ENCODE measurements around the gene CHCHD10.

Gene CHCHD10

GRCh38 chr22:23751441-23751996, 16.3 kb downstream of the CHCHD10 start:
- no peaks in the 10 kb centered on the region for H3K9me3 ChIP-seq (ENCODE audit: low read depth, low read length)
- H3K27ac ChIP-seq = peak overlapping the region; percentile 77; the same call in 1 of the 2 replicates
- no peak for DNase-seq (ENCODE audit: low read depth, low spot score)
- H3K36me3 ChIP-seq (ENCODE audit: insufficient read depth, low read length) = no peaks in the 10 kb centered on the region
- TF ChIP-seq POLR2AphosphoS5 (IDR thresholded peaks at IDR 0.05; ENCODE audit: borderline replicate concordance, low read depth, low read length) (no peak), EZH2 (IDR thresholded peaks at IDR 0.05) (no peak), FOXP2 (optimal IDR thresholded peaks at IDR 0.05; ENCODE audit: control extremely low read depth, extremely low read length, insufficient read depth) (no peak)
- peak overlapping the region; percentile 97 for H3K4me3 ChIP-seq
- H3K9ac ChIP-seq (ENCODE audit: insufficient read length) = peak overlapping the region; percentile 90

GRCh38 chr22:23750714-23751440, 16.9 kb downstream of the CHCHD10 start, which contains the start of gene ZNF70:
ZNF70 (minus strand) TSS chr22:23751112; CDS start chr22:23745140, 5,972 bp downstream.
- no peak for DNase-seq (ENCODE audit: low read depth, low spot score)
- Histone ChIP-seq H3K4me3 (peak within 1 kb of the TSS; percentile 97), H3K27ac (peak within 1 kb of the TSS; percentile 77; the same call in 1 of the 2 replicates), H3K9me3 (ENCODE audit: low read depth, low read length) (no peaks in the 10 kb centered on the region), H3K9ac (ENCODE audit: insufficient read length) (peak within 1 kb of the TSS; percentile 90), H3K36me3 (ENCODE audit: insufficient read depth, low read length) (no peaks in the 10 kb centered on the region; the same call in 1 of the 2 replicates)
- TF ChIP-seq POLR2AphosphoS5 (IDR thresholded peaks at IDR 0.05; ENCODE audit: borderline replicate concordance, low read depth, low read length) (peak; percentile 68), EZH2 (IDR thresholded peaks at IDR 0.05) (no peak)

DNA sequence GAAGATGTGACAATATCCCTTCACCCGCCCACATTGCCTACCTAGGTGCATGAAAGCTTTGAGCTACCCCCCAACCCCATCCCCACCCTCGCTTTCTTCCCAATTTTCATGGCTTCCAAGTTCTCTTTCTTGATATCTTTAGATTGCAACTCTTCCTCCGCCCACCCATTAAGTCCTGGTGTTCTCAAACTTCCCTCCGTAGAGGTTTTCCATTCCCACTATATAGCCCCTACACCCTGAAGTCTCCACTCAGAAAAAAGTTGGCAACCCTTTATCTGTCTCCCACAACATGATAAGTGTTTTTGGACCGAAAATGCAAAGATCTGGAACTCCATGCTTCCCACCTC, 17.4 kb downstream of the CHCHD10 start:
- H3K4me3 ChIP-seq = peak overlapping the region; percentile 97
- no peaks in the 10 kb centered on the region for H3K9me3 ChIP-seq (ENCODE audit: low read depth, low read length)
- DNase-seq (ENCODE audit: low read depth, low spot score) = no peak
- 0 out of 2 replicates have a peak overlapping the region, but pooled peaks have one; percentile 6 for H3K27ac ChIP-seq
- peak overlapping the region; percentile 89 for H3K9ac ChIP-seq (ENCODE audit: insufficient read length)
- H3K36me3 ChIP-seq (ENCODE audit: insufficient read depth, low read length) = peaks cover 2% of the 10 kb centered on the region; the same call in 1 of the 2 replicates
- TF ChIP-seq POLR2AphosphoS5 (IDR thresholded peaks at IDR 0.05; ENCODE audit: borderline replicate concordance, low read depth, low read length) (no peak), FOXP2 (optimal IDR thresholded peaks at IDR 0.05; ENCODE audit: control extremely low read depth, extremely low read length, insufficient read depth) (no peak), EZH2 (IDR thresholded peaks at IDR 0.05) (no peak)

DNA sequence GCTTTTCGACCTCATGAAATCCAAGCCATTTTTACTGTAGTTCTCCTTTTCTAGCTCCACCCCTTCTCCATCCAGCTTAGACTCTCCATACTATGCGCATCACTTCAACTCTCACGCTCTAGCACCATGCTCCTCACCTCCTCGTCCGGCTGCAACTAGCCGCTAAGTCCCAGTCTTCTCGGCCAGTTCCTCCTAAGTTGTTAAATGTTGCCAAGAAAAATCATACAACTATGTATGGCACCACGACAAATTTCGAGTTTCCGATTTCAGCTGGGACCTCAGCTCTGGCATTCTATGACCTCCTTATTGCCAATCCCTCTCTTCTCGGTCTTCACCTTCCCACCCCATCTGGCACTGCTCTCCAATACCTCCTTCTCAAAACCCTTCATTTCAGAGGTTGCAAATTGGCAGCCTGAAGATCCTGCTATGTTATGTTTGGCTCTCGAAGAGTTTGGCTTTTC, 17.9 kb downstream of the CHCHD10 start:
- H3K27ac ChIP-seq = no peak overlapping the region
- peak overlapping the region; percentile 97 for H3K4me3 ChIP-seq
- no peak for DNase-seq (ENCODE audit: low read depth, low spot score)
- H3K36me3 ChIP-seq (ENCODE audit: insufficient read depth, low read length) = peaks cover 7% of the 10 kb centered on the region; the same call in 1 of the 2 replicates
- TF ChIP-seq EZH2 (IDR thresholded peaks at IDR 0.05) (no peak), POLR2AphosphoS5 (IDR thresholded peaks at IDR 0.05; ENCODE audit: borderline replicate concordance, low read depth, low read length) (no peak), FOXP2 (optimal IDR thresholded peaks at IDR 0.05; ENCODE audit: control extremely low read depth, extremely low read length, insufficient read depth) (no peak)
- no peaks in the 10 kb centered on the region for H3K9me3 ChIP-seq (ENCODE audit: low read depth, low read length)
- H3K9ac ChIP-seq (ENCODE audit: insufficient read length) = peak overlapping the region; percentile 89

GRCh38 chr22:23745791-23746190, 22.0 kb downstream of the CHCHD10 start:
- TF ChIP-seq POLR2AphosphoS5 (IDR thresholded peaks at IDR 0.05; ENCODE audit: borderline replicate concordance, low read depth, low read length) = no peak
- no peak for TF ChIP-seq EZH2 (IDR thresholded peaks at IDR 0.05)
- TF ChIP-seq FOXP2 (optimal IDR thresholded peaks at IDR 0.05; ENCODE audit: control extremely low read depth, extremely low read length, insufficient read depth) = no peak
- Histone ChIP-seq H3K36me3 (ENCODE audit: insufficient read depth, low read length) (peaks cover 27% of the 10 kb centered on the region; the same call in 1 of the 2 replicates), H3K9me3 (ENCODE audit: low read depth, low read length) (no peaks in the 10 kb centered on the region), H3K4me3 (no peak overlapping the region), H3K27ac (no peak overlapping the region), H3K9ac (ENCODE audit: insufficient read length) (no peak overlapping the region)
- no peak for DNase-seq (ENCODE audit: low read depth, low spot score)

DNA sequence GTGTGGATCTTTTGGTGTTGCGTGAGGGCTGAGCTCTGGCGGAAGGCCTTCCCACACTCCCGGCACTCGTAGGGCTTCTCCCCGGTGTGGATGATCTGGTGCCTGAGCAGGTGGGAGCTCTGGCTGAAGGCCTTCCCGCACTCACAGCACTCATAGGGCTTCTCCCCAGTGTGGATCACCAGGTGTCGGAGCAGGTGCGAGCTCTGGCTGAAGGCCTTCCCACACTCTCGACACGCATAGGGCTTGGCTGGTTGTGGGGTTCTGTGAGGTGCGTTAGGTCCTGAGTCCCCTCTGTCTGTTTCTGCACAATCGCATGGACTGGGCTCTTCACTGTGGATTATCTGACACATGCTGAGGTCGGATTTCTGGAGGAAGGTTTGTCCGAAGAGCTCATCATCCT, 23.3 kb downstream of the CHCHD10 start:
- peaks cover 27% of the 10 kb centered on the region; the same call in 1 of the 2 replicates for H3K36me3 ChIP-seq (ENCODE audit: insufficient read depth, low read length)
- TF ChIP-seq POLR2AphosphoS5 (IDR thresholded peaks at IDR 0.05; ENCODE audit: borderline replicate concordance, low read depth, low read length) (no peak), EZH2 (IDR thresholded peaks at IDR 0.05) (no peak), FOXP2 (optimal IDR thresholded peaks at IDR 0.05; ENCODE audit: control extremely low read depth, extremely low read length, insufficient read depth) (no peak)

DNA sequence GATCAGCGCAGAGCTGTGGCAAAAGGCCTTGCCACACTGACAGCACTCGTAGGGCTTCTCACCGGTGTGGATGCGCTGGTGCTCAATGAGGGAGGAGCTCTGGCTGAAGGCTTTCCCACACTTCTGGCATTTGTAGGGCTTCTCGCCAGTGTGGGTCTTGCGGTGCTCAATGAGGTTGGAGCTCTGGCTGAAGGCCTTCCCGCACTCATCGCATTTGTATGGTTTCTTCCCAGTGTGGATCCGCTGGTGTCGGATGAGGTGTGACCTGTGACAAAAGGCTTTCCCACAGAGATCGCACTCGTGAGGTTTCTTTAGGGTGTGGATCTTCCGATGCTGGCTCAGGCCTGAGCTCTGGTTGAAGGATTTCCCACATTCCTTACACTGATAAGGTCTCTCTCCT, 23.8 kb downstream of the CHCHD10 start:
- Histone ChIP-seq H3K4me3 (no peak overlapping the region), H3K36me3 (ENCODE audit: insufficient read depth, low read length) (peaks cover 27% of the 10 kb centered on the region; the same call in 1 of the 2 replicates), H3K27ac (no peak overlapping the region), H3K9ac (ENCODE audit: insufficient read length) (no peak overlapping the region), H3K9me3 (ENCODE audit: low read depth, low read length) (no peaks in the 10 kb centered on the region)
- TF ChIP-seq POLR2AphosphoS5 (IDR thresholded peaks at IDR 0.05; ENCODE audit: borderline replicate concordance, low read depth, low read length) = no peak
- TF ChIP-seq FOXP2 (optimal IDR thresholded peaks at IDR 0.05; ENCODE audit: control extremely low read depth, extremely low read length, insufficient read depth) = no peak
- no peak for TF ChIP-seq EZH2 (IDR thresholded peaks at IDR 0.05)
- no peak for DNase-seq (ENCODE audit: low read depth, low spot score)

More for the DNA sequence above, 23.3 kb downstream of the CHCHD10 start:
- Histone ChIP-seq H3K9me3 (ENCODE audit: low read depth, low read length) (no peaks in the 10 kb centered on the region), H3K4me3 (no peak overlapping the region), H3K27ac (no peak overlapping the region), H3K9ac (ENCODE audit: insufficient read length) (no peak overlapping the region)
- no peak for DNase-seq (ENCODE audit: low read depth, low spot score)

DNA sequence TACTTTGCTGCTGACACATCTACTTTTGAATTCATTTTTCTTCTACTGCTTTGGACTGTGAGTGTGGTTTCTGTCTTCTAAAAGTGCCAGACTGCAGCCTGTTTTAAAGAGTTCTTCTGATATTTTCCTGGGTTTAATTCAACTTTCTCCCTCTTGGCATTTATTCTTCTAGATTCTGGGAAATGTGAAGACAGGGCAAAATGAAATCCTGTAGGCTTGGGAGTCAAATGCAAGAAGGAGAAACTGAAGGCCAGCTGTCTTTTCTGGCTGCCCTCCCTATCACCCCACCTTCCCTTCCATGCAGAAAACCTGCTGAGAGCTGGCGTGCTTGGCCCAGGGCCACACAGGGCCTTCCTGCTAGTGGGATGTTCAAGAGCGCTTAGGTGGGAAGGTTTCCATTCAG, 24.5 kb downstream of the CHCHD10 start:
- no peak for DNase-seq (ENCODE audit: low read depth, low spot score)
- H3K9ac ChIP-seq (ENCODE audit: insufficient read length) = no peak overlapping the region
- peaks cover 27% of the 10 kb centered on the region; the same call in 1 of the 2 replicates for H3K36me3 ChIP-seq (ENCODE audit: insufficient read depth, low read length)
- no peak for TF ChIP-seq EZH2 (IDR thresholded peaks at IDR 0.05)
- H3K9me3 ChIP-seq (ENCODE audit: low read depth, low read length) = no peaks in the 10 kb centered on the region
- no peak overlapping the region for H3K4me3 ChIP-seq
- no peak overlapping the region for H3K27ac ChIP-seq
